ENCODE results near the gene ERLIN1.

The ERLIN1 gene

DNA sequence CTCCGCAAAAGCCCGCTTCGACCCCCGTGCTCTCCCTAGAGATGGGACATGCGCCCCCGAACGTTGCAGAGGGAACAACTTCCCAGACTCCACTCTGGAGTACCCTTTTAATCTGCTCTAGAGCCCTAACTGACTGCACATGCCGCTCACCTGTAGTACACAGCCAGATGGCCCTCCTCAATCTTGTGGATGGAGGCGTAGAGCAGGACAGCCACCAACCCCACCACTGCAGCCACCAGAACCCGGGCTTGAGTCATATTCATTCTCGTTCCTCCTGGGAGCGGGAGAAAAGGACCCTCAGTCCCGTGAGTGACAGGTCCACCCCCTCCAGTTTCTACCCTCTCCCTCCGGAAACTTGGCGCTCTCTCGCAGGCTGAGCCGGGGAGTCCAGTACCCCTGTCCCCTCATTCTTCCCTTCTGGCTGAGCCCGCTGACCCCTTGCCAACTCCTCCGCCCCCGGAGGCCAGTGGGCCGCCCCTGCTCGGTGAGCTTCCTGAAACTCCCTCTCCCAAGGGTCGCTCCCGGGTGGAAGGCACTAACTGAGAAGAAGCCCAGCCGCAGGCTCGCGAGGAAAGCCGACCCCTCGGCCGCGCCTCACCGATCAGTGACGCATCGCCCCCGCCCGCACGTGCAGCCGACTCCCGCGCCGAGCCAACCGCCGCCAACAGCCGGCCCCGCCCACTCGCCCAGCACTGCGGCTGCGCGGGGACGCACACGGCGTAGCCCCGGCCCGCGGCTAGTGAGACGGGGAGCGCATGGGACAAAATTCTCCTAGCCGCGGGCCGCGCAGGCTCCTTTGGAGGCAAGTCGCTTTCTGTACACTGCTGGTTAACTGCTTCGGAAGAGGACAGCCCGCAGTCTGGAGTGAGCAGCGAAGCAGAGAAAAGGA is at the start of gene ERLIN1:
TSS of gene ERLIN1 (minus strand) at position 666 of the 889 bp plus-strand sequence. CDS start at position 263, 403 bp downstream.
- DNase-seq, result peak; percentile 82 to 87 (median 85)

- DNase-seq, result no peak
These were observed 46.3 kb upstream of the ERLIN1 start for GRCh38 chr10:100232101-100232500.

DNA sequence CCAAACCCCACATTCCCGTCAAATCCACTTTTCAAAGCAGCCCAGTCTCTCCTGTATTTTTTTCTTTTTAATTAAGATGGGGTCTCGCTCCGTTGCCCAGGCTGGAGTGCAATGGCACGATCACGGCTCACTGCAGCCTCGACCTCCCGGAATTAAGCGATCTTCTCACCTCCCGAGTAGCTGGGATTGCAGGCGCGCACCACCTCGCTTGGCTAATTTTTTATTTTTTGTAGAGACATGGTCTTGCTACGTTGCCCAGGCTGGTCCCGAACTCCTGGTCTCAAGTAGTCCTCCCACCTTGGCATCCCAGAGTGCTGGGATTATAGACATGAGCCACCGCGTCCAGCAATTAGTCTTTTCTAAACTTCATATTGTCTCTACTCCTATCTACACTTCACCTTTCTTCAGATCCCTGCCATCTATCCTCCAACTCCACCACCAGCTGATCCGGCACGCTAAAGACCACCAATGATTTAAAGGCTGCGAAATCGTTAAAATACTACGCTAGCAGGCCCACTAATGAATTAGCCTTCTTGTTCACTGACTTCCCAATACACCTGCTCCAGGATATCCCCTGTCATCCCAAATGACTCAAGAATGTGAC is 44.1 kb upstream of the ERLIN1 start:
- no peak for DNase-seq

DNA sequence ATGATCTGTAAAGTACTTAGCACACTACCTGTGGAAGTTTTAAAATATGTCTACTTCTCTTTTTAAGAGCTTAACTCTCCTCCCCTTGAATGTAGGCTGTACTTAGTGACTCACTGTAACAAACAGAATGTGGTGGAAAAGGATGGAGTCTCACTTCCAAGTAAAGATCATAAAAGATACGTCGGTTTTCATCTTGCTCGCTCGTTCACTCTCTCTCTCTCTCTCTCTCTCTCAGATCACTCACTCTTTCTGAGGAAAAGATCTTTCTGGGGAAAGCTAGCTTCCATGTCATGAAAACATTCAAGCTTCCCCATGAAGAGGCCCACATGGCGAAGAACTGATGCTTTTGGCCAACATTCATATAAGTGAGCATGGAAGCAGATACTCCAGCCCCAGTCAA is 38.0 kb upstream of the ERLIN1 start:
- DNase-seq, result no peak

DNA sequence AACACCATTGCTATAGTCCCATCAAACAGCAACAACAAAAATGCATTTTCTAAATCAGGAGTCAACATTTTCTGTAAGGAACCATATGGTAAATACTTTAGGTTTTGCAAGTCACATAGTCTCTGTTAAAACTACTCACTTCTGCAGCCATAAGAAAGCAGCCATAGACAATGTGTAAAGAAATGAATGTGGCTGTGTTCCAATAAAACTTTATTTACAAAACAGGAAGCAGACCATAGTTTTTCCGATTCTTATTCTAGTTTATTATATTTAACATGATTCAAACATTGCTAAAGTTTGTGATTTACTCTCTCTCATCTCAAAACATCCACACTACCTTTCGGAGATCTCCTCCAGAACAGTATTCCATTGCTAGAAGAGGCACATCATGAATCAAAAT is 36.7 kb upstream of the ERLIN1 start:
- DNase-seq, result no peak

DNA sequence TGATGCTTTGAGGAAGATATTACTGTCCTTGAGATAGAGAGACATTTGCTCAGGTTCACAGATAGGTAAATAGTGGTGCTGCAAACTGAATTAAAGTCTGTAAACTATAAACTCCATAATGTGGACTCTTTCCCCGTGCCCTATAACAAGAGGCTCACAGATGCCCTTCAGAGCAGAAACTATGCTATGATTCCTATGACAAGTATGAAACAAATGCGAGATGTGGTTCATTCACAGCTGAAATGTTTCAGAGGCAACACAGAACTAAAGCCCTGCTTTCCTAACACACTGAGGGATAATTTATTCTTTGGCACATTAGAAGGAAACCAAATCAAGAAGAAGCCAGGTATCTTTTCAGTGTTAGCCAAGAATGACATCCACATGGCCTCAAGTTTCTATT is 30.2 kb upstream of the ERLIN1 start:
- DNase-seq, result no peak

GRCh38 chr10:100209303-100209702 is 23.5 kb upstream of the ERLIN1 start:
- DNase-seq, result no peak

DNA sequence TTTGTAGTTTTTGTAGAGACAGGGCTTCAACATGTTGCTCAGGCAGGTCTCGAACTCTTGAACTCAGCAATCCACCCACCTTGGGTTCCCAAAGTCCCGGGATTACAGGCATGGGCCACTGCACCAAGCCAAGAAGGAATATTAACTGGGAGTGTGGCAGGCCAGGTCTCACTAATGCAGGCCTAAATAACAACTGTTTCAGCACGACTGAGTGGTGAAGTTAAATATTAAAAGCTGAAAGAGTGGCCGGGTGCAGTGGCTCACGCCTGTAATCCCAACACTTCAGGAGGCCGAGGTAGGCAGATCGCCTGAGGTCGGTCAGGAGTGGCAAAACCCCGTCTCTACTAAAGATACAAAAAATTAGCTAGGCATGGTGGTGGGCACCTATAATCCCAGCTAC is 22.4 kb upstream of the ERLIN1 start:
- DNase-seq, result no peak

DNA sequence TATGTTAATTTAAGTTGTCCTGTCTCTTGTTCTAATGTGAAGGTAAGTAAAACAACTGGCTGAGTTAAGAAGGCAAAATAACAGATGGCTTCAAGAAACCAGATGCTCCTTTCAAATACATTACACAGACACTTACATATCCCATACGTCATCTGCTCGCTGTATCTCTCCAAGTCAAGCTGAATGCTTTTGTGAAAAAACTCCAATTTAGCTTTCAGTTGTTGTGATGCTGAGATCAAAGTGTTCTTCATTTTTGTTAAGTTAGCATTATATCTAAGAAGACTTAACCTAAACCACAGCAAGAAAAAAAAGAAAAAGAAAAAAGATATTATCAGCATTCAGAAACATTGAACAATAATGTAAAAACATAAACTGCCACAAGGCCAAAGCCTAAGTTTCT is 18.5 kb upstream of the ERLIN1 start:
- no peak for DNase-seq

DNA sequence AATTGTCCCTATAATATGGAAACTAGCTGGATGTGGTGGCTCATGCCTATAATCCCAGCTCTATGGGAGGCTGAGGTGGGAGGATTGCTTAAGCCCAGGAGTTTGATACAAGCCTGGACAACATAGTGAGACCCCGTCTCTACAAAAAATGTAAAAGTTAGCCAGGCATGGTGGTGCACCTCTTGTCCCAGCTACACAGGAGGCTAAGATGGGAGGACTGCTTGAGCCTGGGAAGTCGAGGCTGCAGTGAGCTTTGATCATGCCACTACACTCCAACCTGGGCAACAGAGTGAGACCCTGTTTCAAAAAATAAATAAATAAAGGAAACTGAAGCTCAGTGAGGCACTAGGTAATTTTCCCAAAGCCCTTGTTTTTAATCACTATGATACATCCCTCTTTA is 15.7 kb upstream of the ERLIN1 start:
- no peak for DNase-seq

GRCh38 chr10:100194711-100195110 is 8.9 kb upstream of the ERLIN1 start:
- no peak for DNase-seq

DNA sequence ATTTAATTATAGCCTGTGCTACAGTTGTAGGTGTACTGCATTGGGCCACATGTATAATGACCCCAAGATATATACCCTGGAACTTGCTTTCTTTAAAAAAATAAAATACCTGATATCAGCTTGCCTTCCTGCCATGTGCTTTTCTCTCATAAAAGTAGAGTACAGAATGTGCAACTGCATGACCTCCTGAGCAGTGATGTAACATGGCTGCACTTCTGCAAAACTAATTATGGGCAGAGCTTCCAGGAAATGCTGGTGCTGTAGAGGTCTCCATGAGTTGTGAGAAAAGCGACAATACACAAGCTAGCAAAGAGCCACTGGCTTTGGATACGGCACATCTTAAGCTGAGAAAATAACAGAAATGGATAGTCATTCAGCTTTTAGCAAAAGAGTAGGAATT is 6.5 kb upstream of the ERLIN1 start:
- DNase-seq, result no peak

DNA sequence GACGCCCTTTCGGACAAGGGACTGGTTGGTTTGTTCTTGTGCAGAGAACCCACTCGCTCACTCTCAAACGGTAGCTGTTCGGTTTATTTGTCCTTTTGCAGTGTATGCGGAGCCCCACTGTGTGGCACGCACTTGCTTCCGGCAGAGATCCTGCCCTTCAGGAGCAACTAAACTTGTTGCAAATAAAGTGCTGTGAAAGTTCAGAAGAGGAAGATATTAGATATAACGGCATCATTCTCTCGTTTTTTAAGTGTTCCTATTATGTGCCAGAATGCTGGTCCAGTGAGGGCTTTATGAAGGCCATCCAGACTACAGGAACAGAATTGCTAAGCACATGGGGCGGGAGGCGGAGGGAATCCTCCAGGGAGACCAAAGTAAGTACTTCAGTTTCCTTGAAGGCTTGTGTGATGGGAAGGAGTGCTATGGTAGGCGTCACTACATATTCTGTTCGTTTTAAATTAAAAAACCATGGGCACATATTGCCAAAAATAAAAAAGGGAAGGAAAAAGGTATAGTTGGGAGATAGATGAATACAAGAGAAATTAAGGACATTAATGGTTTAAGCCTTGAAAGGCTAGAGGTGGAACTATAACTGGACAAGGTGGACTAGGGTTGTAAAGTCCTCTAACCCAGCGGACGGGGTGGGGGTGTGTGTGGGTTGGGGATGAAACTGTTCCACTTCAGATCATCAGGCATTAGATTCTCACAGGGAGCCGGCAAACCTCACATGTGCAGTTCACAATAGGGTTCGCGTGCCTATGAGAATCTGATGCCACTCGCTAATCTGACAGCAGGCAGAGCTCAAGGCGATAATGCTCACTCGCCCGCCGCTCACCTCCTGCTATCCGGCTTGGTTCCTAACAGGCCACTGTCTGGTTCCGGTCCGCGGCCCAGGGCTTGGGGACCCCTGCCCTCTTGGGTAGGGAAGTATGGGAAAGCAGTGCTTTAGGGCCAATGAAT is 704 bp upstream of the ERLIN1 start:
- DNase-seq, result peak in 1 of 4 experiments; percentile 4

DNA sequence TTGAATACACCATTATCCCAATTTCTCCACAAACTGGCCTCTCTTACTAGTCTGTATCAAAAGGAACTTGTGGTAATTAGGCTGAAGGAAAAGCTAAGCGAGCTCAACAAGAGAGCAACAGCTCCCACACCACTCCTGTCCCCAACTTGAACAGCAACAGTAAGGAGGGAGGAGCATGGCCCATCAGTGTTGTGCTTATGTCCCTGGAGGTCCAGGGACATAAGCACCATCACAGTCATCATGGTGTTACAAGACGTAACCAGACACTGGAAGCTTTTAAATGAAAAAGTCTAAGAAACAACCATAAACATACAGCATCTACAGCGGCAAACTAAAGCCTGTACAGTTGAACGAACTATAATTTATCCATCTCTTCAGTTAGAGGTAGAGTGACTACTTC is 989 bp downstream of the ERLIN1 start:
- DNase-seq, result no peak

DNA sequence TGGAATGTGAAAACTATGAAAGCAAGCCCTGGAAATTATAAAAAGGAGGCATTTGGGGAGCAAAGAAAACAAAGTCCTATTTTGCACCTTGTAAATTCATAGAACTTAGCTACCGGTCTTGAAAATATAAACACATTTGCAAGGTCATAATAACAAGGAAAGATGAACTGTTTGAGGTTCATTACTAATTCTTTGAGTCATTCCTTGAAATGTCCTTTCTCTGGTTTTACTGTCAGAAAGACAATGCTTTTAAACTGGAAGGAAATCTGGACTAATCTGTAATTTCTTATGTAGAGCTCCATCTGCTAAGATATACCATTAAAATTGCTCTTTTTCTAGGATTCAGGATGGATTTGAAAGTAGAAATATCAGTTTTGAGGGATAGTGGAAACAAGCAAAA is 1.4 kb downstream of the ERLIN1 start:
- DNase-seq, result no peak

GRCh38 chr10:100183481-100183880 is 2.3 kb downstream of the ERLIN1 start:
- DNase-seq, result no peak

GRCh38 chr10:100182908-100183307 is 2.9 kb downstream of the ERLIN1 start:
- no peak for DNase-seq

GRCh38 chr10:100182281-100182680 is 3.5 kb downstream of the ERLIN1 start:
- DNase-seq, result no peak

GRCh38 chr10:100175875-100176274 is 10.0 kb downstream of the ERLIN1 start:
- DNase-seq, result no peak

DNA sequence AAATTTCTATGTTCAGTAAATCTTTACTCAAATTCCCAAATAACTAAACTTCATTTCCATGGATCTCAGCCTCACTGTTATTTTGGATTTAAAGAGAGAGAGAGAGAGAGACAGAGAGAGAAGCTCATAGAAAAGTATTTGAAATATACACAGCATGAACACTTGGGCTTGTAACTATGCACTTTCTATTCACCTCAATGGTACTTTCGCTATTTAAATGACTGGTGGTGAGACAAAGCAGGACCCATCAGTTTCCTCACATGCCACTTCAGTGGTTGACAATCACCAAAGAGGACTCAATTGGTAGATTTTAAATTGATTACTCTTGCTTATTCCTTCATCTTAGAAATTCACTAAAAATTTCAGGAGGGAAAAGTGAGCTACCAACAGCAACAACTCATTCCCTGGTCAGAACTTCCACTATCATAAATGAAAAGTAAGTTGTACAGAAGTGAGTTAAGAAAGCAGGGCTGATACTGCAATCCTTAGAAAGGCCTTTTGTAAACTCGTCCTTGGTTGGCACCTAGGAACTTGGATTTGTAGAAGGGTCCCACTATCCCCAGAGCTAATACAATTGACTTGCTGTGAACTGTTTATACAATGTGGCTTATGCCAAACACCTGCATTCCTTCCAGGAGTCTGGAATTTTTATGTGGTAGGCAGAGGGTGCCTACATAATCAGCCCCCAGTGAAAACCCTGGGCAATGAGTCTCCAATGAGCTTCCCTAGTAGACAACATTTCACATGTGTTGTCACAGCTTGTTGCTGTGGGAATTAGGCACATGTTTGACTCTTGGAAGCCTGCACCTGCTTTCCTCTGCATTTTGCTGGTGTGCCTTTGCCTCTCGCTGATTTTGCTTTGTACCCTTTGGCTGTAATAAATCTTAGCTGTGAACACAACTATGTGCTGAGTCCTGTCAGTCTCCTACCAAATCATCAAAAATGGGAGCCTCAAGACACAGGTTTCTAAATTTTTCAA is 10.8 kb downstream of the ERLIN1 start:
- no peak for DNase-seq

DNA sequence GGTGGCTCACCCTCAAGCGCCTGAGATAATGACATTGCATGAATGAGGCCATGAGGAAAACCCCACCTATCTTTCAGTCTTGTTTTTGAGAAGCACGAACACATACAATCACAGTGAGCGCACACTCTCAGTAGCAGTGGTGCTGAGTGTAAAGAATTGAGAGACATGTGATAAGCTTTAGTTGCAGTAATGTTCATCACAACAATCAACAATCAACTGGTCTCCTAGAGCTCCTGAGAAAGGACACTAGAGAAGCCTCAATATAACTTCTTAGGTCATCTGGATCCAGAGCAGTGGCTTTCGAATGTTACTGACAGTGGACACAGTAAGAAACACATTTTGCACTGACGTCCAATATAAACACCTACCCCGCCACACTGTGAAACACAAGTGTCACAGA is 12.8 kb downstream of the ERLIN1 start:
- DNase-seq, result no peak

GRCh38 chr10:100172349-100172748 is 13.5 kb downstream of the ERLIN1 start:
- DNase-seq, result no peak
